HG02798 (cell line): Measurements from ENCODE around the gene CEP131.

Experiments used
- ATAC-seq: cut with Tn5 transposase; IDR thresholded peaks from one replicate; pipeline ENCODE4 v1.9.1; 2021; ENCODE audit warnings: mild to moderate bottlenecking; ENCODE audit not compliant: unreplicated experiment, poor library complexity

The CEP131 gene

GRCh38 chr17:81240761-81241160 is 18.0 kb upstream of the CEP131 start:
- ATAC-seq: no peak

GRCh38 chr17:81239714-81240555 is 17.2 kb upstream of the CEP131 start:
- ATAC-seq: no peak

- ATAC-seq: peak; percentile 95
Measured at GRCh38 chr17:81238815-81239713, 16.3 kb upstream of the CEP131 start, which contains the start of the genes NDUFAF8 and TEPSIN. Gene NDUFAF8, plus strand, starts transcription at chr17:81239318. Its CDS starts 46 bp downstream, at chr17:81239364. Gene TEPSIN, minus strand, starts transcription at chr17:81239055. Its CDS starts 22 bp downstream, at chr17:81239033.

- ATAC-seq: no peak
Measured at GRCh38 chr17:81238490-81238814, 15.7 kb upstream of the CEP131 start.

GRCh38 chr17:81237591-81238489 is 15.1 kb upstream of the CEP131 start:
- no peak for ATAC-seq

- ATAC-seq: no peak
Measured at GRCh38 chr17:81236784-81237183, 14.0 kb upstream of the CEP131 start.

GRCh38 chr17:81235822-81236740 is 13.3 kb upstream of the CEP131 start:
- no peak for ATAC-seq

- no peak for ATAC-seq
Measured at GRCh38 chr17:81234940-81235821, 12.4 kb upstream of the CEP131 start.

GRCh38 chr17:81234506-81234855 is 11.7 kb upstream of the CEP131 start:
- ATAC-seq: no peak

- ATAC-seq: no peak
Measured at GRCh38 chr17:81233811-81234505, 11.2 kb upstream of the CEP131 start.

GRCh38 chr17:81233316-81233715 is 10.6 kb upstream of the CEP131 start:
- ATAC-seq: no peak

GRCh38 chr17:81232616-81233241 is 10.0 kb upstream of the CEP131 start:
- ATAC-seq: no peak

GRCh38 chr17:81231766-81232581 is 9.2 kb upstream of the CEP131 start:
- ATAC-seq: no peak

GRCh38 chr17:81231121-81231645 is 8.4 kb upstream of the CEP131 start:
- no peak for ATAC-seq

- ATAC-seq: no peak
Measured at GRCh38 chr17:81230043-81230820, 7.5 kb upstream of the CEP131 start.

GRCh38 chr17:81229666-81229920 is 6.8 kb upstream of the CEP131 start:
- ATAC-seq: no peak
